ENCODE results near the gene PLA2G2F.

Gene PLA2G2F

GRCh38 chr1:20142001-20142710 lies 3.0 kb downstream of the PLA2G2F start:
- DNase-seq (ENCODE audit: low read depth in 2 of 2) = no peak

- no peak for DNase-seq (ENCODE audit: low read depth in 2 of 2)
These were observed 4.2 kb downstream of the PLA2G2F start for GRCh38 chr1:20143318-20143717.

DNA sequence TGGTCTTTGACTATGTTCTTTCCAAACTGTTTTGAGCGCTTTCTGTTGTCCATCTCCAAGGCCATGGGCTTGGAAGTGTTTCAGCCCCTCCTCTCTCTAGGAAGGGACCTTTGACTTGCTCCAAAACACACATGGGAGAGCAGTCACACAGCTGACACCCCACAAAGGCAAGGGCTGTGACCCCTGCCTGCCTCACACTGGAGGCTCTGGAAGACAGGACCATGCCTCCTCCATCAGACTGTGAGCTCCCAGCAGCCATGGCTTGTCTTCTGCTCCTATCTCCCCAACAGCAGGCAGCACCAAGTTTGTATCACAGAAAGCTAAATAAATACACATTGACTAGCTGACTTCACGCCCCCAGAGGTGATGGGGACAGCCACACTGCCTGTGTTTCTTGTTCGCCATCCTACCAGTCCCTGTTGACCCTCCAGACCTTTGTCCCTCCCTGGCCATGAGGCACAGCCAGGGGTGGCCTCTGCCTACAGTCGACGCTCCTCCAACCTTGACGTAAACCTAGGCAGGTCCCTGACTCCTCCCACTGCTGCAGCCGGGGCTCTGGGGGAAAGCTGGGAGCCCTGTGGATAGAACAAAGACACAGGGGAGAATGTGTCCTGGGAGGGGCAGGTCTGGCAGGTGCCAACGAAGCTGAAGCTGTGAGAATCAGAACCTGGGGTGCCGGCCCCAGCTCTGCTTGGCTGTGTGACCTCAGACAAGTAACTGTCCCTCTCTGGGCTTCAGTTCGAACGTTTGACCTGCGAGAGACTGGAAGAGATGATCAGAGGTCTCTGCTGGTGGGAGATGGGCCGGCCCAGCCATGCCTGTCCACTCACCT lies 4.8 kb downstream of the PLA2G2F start:
- no peak for DNase-seq (ENCODE audit: low read depth in 2 of 2)

DNA sequence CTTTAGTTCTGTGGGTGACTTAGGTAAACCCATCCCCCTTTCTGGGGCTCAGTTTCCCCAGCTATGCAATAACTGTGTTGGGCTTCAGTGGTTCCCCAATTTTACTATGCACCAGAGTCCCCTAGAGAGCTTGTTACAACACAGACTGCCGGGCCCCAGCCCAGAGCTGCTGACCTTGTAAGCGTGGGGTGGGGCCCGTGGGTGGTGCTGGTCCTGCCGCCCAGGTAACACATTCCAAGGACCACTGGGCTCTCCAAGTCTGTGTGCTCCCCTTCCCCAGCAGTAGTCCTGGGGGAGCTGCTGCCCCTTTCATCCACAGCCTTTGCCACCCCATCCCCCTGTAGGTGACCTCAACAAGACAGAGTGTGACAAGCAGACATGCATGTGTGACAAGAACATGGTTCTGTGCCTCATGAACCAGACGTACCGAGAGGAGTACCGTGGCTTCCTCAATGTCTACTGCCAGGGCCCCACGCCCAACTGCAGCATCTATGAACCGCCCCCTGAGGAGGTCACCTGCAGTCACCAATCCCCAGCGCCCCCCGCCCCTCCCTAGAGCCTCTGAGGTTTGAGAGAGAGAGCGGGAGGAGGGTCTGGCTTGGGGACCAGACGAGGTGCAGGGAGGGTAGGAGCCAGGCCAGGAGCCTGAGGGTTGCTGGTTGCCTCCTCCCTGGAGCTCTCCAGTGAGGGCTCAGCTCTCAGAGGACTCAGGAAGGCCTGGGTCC lies 8.9 kb downstream of the PLA2G2F start:
- DNase-seq (ENCODE audit: low read depth in 2 of 2) = no peak

DNA sequence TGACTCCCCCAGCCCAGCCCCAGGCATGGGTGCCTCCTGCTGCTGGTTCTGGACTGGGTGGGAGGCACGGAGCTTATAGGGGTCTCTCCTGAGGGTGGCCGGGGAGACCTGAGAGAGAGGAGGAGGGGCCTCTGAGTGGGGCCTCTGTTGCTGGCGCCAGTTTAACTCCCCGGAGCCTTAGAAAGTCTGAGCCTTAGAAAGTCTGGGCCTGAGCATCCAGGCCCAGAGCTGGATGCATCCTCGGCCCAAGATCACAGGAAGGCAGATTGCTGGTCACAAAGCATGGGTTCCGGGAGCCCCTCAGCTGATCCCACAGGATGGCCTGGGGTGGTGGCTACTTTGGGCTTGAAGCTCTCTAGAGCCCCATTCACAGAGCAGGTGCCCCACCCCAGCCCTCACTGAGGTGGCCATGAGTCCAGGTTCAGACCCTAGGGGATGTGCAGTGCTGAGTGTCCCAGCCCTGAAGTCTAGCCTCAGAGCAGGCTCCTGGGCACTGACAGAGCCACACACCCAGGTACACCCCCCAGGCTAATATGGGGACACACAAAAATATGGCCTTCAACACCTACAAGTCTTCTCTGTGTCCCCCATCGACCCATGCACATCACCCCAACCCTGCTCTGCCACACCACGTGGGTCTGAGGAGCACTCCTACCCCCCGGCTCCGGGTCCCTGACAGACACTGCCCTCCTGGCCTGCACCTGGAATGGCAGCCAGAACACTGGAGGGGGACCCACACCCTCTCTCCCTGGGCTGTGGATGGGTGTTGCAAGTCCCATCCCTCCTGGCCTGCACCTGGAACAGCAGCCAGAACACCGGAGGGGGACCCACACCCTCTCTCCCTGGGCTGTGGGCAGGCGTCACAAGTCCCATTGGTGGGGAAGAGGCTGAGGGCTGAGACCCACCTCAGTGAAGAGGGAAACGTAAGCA lies 9.7 kb downstream of the PLA2G2F start:
- no peak for DNase-seq (ENCODE audit: low read depth in 2 of 2)

DNA sequence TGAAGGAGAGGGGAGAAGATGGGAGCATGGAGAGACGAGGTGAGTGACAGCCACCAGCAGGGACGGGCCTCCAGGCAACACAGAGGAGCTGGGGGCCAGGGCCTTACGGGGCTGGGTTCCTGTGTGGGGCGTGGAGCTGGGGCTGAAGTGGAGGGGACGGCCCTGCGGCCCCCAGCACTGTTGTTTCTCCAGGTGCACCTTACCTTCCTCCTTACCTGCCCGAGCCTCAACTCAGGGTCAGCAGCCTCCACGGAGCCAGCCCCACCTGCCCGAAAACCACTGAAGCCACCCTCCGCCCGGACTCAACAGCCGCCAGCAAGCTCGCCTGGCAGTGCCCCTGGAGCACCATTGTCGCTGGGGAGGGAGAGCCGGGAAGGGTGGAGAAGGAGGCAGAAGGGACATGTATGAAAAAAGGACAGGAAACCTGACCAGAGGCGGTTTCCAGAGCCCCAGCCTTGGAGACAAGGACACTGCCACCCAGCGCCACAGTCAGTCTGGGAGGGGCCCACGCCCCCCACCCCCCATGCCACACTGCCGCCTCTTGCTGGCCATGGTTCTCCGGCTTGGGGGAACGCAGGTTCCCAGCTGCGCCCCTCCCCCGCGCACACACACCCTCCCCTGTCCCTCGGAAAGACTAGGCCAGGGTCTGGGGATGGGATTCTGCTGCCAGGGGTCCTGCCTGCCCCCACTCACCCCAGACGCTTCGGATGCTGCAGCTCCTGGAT lies 10.6 kb downstream of the PLA2G2F start:
- no peak for DNase-seq (ENCODE audit: low read depth in 2 of 2)

DNA sequence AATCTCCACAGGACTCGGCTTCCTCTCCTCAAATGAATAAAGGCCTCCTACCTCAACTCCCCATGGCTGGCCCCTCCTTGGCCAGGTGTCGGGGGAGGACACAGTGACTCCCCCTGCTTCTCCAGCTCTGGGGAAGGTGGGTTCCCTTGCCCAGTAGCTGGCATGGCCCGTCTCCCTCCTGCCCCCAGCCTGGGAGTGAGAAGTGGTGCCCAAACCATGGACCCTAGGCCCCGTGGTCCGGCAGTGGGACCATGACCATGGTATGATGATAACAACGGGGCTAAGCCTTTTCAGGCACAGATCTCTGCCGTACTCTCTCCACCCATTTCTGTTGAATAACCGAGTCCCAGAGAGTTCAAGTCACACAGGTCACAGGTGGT lies 11.2 kb downstream of the PLA2G2F start:
- no peak for DNase-seq (ENCODE audit: low read depth in 2 of 2)

DNA sequence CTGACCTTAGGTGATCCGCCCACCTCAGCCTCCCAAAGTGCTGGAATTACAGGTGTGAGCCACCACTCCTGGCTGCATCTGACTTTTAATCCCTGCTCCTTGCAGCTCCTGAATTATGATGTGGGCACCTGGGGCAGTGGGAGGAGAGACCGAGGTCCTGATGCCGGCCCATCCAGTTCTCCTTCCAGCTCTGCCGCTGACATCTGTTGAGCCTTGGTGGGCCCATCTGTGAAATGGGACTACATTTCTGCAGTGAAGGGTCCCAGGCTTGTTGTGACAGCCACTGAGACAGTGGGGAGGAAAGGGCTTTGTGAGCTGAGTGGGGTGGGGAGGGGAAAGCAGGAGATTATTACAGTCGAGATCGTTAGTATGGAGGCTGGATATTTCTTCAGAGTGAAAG lies 11.8 kb downstream of the PLA2G2F start:
- DNase-seq (ENCODE audit: low read depth in 2 of 2) = no peak

GRCh38 chr1:20151906-20152598 lies 12.9 kb downstream of the PLA2G2F start:
- DNase-seq (ENCODE audit: low read depth in 2 of 2) = peak; percentile 54 to 63

GRCh38 chr1:20152599-20152930 lies 13.4 kb downstream of the PLA2G2F start:
- DNase-seq (ENCODE audit: low read depth in 2 of 2) = no peak

- no peak for DNase-seq (ENCODE audit: low read depth in 2 of 2)
These were observed 13.9 kb downstream of the PLA2G2F start for GRCh38 chr1:20153000-20153418.

GRCh38 chr1:20154301-20154831 lies 15.2 kb downstream of the PLA2G2F start:
- no peak for DNase-seq (ENCODE audit: low read depth in 2 of 2)

- DNase-seq (ENCODE audit: low read depth in 2 of 2) = no peak
These were observed 19.4 kb downstream of the PLA2G2F start for GRCh38 chr1:20158358-20159070.

GRCh38 chr1:20160034-20160433 lies 20.9 kb downstream of the PLA2G2F start:
- no peak for DNase-seq (ENCODE audit: low read depth in 2 of 2)

DNA sequence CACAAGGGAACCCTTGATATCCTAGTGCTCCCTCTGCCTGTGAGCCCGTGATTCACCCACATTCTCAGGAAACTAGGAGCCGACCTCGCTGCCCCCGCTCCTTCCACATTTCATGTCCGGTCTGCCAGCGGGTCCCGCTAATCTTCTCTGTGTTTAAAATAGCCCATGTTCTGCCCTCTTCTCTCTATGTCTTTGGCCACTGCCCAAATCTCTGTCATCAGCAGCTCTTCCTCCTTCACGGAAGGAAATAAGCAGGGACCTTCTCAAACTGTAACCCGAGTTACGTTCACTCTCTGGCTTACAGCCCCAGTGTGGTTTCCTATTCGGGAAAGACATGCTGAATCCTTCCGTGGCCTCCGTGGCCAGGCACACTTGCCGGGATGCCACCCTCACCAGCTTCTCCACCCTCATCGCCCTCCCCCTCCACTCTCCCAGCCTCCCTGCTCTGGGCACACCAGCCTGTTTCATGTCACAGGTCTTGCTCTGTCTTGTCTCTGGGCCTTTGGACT lies 25.6 kb downstream of the PLA2G2F start:
- DNase-seq (ENCODE audit: low read depth in 2 of 2) = no peak

- no peak for DNase-seq (ENCODE audit: low read depth in 2 of 2)
These were observed 26.4 kb downstream of the PLA2G2F start for GRCh38 chr1:20165522-20165951.

DNA sequence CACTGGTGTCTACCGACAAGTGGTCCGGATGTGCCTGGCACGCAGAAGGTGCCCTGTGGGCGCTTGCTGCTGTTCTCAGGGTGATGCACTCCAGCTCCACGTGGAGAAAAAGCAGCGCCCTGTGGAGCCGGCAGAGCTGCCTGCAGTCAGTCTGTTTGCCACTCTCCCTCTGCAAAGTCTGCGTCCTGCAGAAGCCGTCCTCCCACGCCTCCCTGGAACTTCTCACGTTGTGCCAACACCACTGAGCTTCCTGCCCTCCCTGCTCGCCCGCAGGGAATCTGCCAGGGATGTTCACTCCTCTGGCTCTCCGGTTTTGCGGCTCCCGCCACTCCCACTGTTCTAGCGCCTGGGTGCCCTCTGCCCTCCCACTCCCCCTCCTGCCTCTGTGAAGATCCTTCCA lies 26.9 kb downstream of the PLA2G2F start:
- DNase-seq (ENCODE audit: low read depth in 2 of 2) = no peak

- DNase-seq (ENCODE audit: low read depth in 2 of 2) = no peak
These were observed 28.0 kb downstream of the PLA2G2F start for GRCh38 chr1:20167126-20167525.

All from stimulated activated CD8-positive, alpha-beta memory T cell treated with anti-CD3 and anti-CD28 coated beads, Interleukin-2, amount 100 ng/mL, for 1 hour (primary cell).